ENCODE measurements around the gene ACAP1. TPM values are rescaled to one million over a fixed set of nuclear protein-coding genes. Genes with fewer than 3 reads are reported as not detected.

ACAP1 gene
- polyA plus RNA-seq, 1 donor (not counting 4 experiments of a cell fraction or from before 2014, with no cell fraction given), result 1.7 TPM

- H3K27ac ChIP-seq (ENCODE audit: control insufficient read depth, insufficient read depth, low read length), result peak overlapping the region; percentile 40
- no peak for FAIRE-seq
- peaks cover 8% of the 10 kb centered on the region for H3K9me1 ChIP-seq (ENCODE audit: control insufficient read depth, extremely low read depth, insufficient read depth, low read length)
- H3K9me3 ChIP-seq (ENCODE audit: control insufficient read depth, low read depth, low read length), result no peaks in the 10 kb centered on the region
- peak overlapping the region; percentile 88 for H3K4me2 ChIP-seq (ENCODE audit: control insufficient read depth, extremely low read depth, insufficient read depth, low read depth, low read length)
- peaks cover 46% of the 10 kb centered on the region for H3K4me1 ChIP-seq (ENCODE audit: control insufficient read depth, extremely low read depth, insufficient read depth, low read length)
- H3K4me3 ChIP-seq (ENCODE audit: control insufficient read depth in 2 of 3, extremely low read depth in 1 of 3, insufficient read depth in 2 of 3, low read depth in 1 of 3, low read length in 3 of 3), result peak overlapping the region in 2 of 3 experiments; percentile 79 to 92
- dilution Hi-C loops (cut with MboI; ENCODE audit: extremely low pct_ligation_motif_present, low sequenced_read_pairs), result no loop called here
- H4K20me1 ChIP-seq (ENCODE audit: control insufficient read depth, extremely low read depth, insufficient read depth, low read length), result peaks cover 50% of the 10 kb centered on the region
- peak overlapping the region; percentile 22 for H3K9ac ChIP-seq (ENCODE audit: control insufficient read depth, extremely low read depth, insufficient read depth, low read length)
- no peak for DNase-seq (ENCODE audit: low read depth, low spot score)
- peaks cover 54% of the 10 kb centered on the region for H3K79me2 ChIP-seq (ENCODE audit: control insufficient read depth, insufficient read depth, low read length)
- no peaks in the 10 kb centered on the region for H3K27me3 ChIP-seq (ENCODE audit: control insufficient read depth, extremely low read depth, insufficient read depth, low read length)
- no peak overlapping the region for H2AFZ ChIP-seq (ENCODE audit: control insufficient read depth, low read length)
- TF ChIP-seq EZH2 (IDR thresholded peaks at IDR 0.05; ENCODE audit: low read length) (no peak), CTCF (optimal IDR thresholded peaks at IDR 0.05 in 1 of 3, IDR thresholded peaks at IDR 0.05 in 1 of 3, conservative IDR thresholded peaks at IDR 0.05 in 1 of 3; ENCODE audit: extremely low read depth in 1 of 3, insufficient read depth in 2 of 3, low read length in 3 of 3) (peak in 2 of 3 experiments; percentile 25 to 49)
- peaks cover 43 to 68% of the 10 kb centered on the region in 2 experiments for H3K36me3 ChIP-seq (ENCODE audit: control insufficient read depth in 2 of 2, extremely low read depth in 1 of 2, insufficient read depth in 2 of 2, low read length in 2 of 2)
These were observed 23.0 kb upstream of the ACAP1 start for GRCh38 chr17:7313088-7313889.

GRCh38 chr17:7313890-7314718 is 22.2 kb upstream of the ACAP1 start:
- Histone ChIP-seq H3K4me1 (ENCODE audit: control insufficient read depth, extremely low read depth, insufficient read depth, low read length) (peaks cover 45% of the 10 kb centered on the region), H4K20me1 (ENCODE audit: control insufficient read depth, extremely low read depth, insufficient read depth, low read length) (peaks cover 42% of the 10 kb centered on the region), H3K79me2 (ENCODE audit: control insufficient read depth, insufficient read depth, low read length) (peaks cover 45% of the 10 kb centered on the region), H3K9me1 (ENCODE audit: control insufficient read depth, extremely low read depth, insufficient read depth, low read length) (peaks cover 8% of the 10 kb centered on the region), H3K9me3 (ENCODE audit: control insufficient read depth, low read depth, low read length) (no peaks in the 10 kb centered on the region), H3K4me2 (ENCODE audit: control insufficient read depth, extremely low read depth, insufficient read depth, low read depth, low read length) (peak overlapping the region; percentile 88), H3K36me3 (ENCODE audit: control insufficient read depth in 2 of 2, extremely low read depth in 1 of 2, insufficient read depth in 2 of 2, low read length in 2 of 2) (peaks cover 44 to 73% of the 10 kb centered on the region in 2 experiments), H3K4me3 (ENCODE audit: control insufficient read depth in 2 of 3, extremely low read depth in 1 of 3, insufficient read depth in 2 of 3, low read depth in 1 of 3, low read length in 3 of 3) (peak overlapping the region; percentile 73 to 92 (median 79)), H3K27me3 (ENCODE audit: control insufficient read depth, extremely low read depth, insufficient read depth, low read length) (no peaks in the 10 kb centered on the region), H2AFZ (ENCODE audit: control insufficient read depth, low read length) (no peak overlapping the region), H3K9ac (ENCODE audit: control insufficient read depth, extremely low read depth, insufficient read depth, low read length) (peak overlapping the region; percentile 77), H3K27ac (ENCODE audit: control insufficient read depth, insufficient read depth, low read length) (peak overlapping the region; percentile 53)
- DNase-seq (ENCODE audit: low read depth, low spot score) (no peak), FAIRE-seq (peak; percentile 34)
- dilution Hi-C loops (cut with MboI; ENCODE audit: extremely low pct_ligation_motif_present, low sequenced_read_pairs), result no loop called here
- TF ChIP-seq EZH2 (IDR thresholded peaks at IDR 0.05; ENCODE audit: low read length) (no peak), CTCF (optimal IDR thresholded peaks at IDR 0.05 in 1 of 3, IDR thresholded peaks at IDR 0.05 in 1 of 3, conservative IDR thresholded peaks at IDR 0.05 in 1 of 3; ENCODE audit: extremely low read depth in 1 of 3, insufficient read depth in 2 of 3, low read length in 3 of 3) (no peak)
